HCT116 (cell line): Measurements from ENCODE around the gene VSIG10. TPM values are rescaled to one million over a fixed set of nuclear protein-coding genes. Genes with fewer than 3 reads are reported as not detected.

Experiments
- ATAC-seq: fragments of 200-7000 bp; cut with Tn5 transposase; 2 replicates; pipeline ENCODE4 v1.9.1; 2020; ENCODE audit warnings: mild to moderate bottlenecking, moderate library complexity
- BruUV-seq: library from RNA; stranded (reverse); fragments of 400-500 nt; replicated peaks from 2 replicates; lab custom pipeline; 2021; lab: Mats Ljungman, UMichigan
- CTCF ChIA-PET: fragments of 300-600 bp; sonication (Branson Sonifier 250); formaldehyde crosslinking; loops from one replicate; lab custom pipeline; 2021; ENCODE audit warnings: antibody characterized with exemption; lab: Charles Lee
- POLR2A ChIA-PET: fragments of 300-600, 350-600 bp; sonication (Branson Sonifier 250); formaldehyde crosslinking; loops from one replicate; lab custom pipeline; 2021; ENCODE audit warnings: antibody characterized with exemption; lab: Charles Lee
- RAD21 ChIA-PET, 2 experiments: fragments of 300-600 bp; sonication (Branson Sonifier 250); formaldehyde crosslinking; loops; one replicate each; lab custom pipeline; 2023; ENCODE audit warnings: low total read pairs in 2 of 2; ENCODE audit not compliant: uncharacterized antibody in 2 of 2, unreplicated experiment in 2 of 2, low non-redundant PET in 1 of 2; lab: Charles Lee
- DNase-seq: peaks from one replicate; pipeline ENCODE4 v3.0.0-alpha.2; 2010; ENCODE audit warnings: low read depth, low spot score
- H2AFZ ChIP-seq: fragments of 200-600 bp; shearing (Covaris generic), sonication (generic); 2 replicates; pipeline ENCODE4 v1.6.1; 2017; ENCODE audit warnings: low read depth, mixed run types, mixed read lengths, antibody characterized with exemption, low read length; ENCODE audit not compliant: poor library complexity, severe bottlenecking
- H3K27ac ChIP-seq: 2 replicates; pipeline ENCODE4 v1.5.1; 2012; ENCODE audit warnings: low read depth, low read length
- H3K27me3 ChIP-seq: fragments of 200-600 bp; sonication (generic); 2 replicates; pipeline ENCODE4 v1.6.1; 2016; ENCODE audit warnings: mixed run types, low read length, mixed read lengths; ENCODE audit not compliant: insufficient read depth
- H3K36me3 ChIP-seq, 2 experiments: fragments of 200-500 bp in 1 of 2; fragments of 200-600 bp in 1 of 2; sonication (Bioruptor generic) in 1 of 2; sonication (generic) in 1 of 2; 2 replicates each; pipeline versions ENCODE4 v1.5.1 to v1.6.1; 2014 to 2016; ENCODE audit warnings: low read length in 2 of 2, inconsistent platforms in 1 of 2, mixed read lengths in 1 of 2, mixed run types in 1 of 2; ENCODE audit not compliant: insufficient read depth in 2 of 2, control insufficient read depth in 1 of 2
- H3K4me1 ChIP-seq, 2 experiments: fragments of 200-600 bp in 1 of 2; sonication (generic) in 1 of 2; 2 replicates each; pipeline versions ENCODE4 v1.5.1 to v1.6.1; 2012 to 2017; ENCODE audit warnings: low read length in 2 of 2, inconsistent platforms in 1 of 2, mild to moderate bottlenecking in 1 of 2, mixed read lengths in 1 of 2, mixed run types in 1 of 2, moderate library complexity in 1 of 2; ENCODE audit not compliant: insufficient read depth in 2 of 2, control insufficient read depth in 1 of 2
- H3K4me2 ChIP-seq: fragments of 200-600 bp; sonication (generic); 2 replicates; pipeline ENCODE4 v1.6.1; 2017; ENCODE audit warnings: mixed run types, low read length, mixed read lengths
- H3K4me3 ChIP-seq, 2 experiments: fragments of 200-600 bp in 1 of 2; sonication (generic) in 1 of 2; replicated peaks in 1 of 2; 2 replicates each; pipeline ENCODE4 v1.5.1; 2011 to 2016; ENCODE audit warnings: low read length in 2 of 2, control low read depth in 1 of 2, low read depth in 1 of 2, mild to moderate bottlenecking in 1 of 2, mixed read lengths in 1 of 2, mixed run types in 1 of 2
- H3K79me2 ChIP-seq: fragments of 200-600 bp; sonication (generic); 2 replicates; pipeline ENCODE4 v1.6.1; 2017; ENCODE audit warnings: mild to moderate bottlenecking, mixed run types, low read length, moderate library complexity, mixed read lengths; ENCODE audit not compliant: insufficient read depth
- H3K9ac ChIP-seq: fragments of 200-600 bp; sonication (generic); 2 replicates; pipeline ENCODE4 v1.6.1; 2016; ENCODE audit warnings: low read length, mixed read lengths
- H3K9me2 ChIP-seq: fragments of 200-600 bp; sonication (generic), shearing (Covaris generic); 2 replicates; pipeline ENCODE4 v1.6.1; 2017; ENCODE audit warnings: mixed run types, mild to moderate bottlenecking, moderate library complexity; ENCODE audit not compliant: insufficient read depth
- H3K9me3 ChIP-seq, 2 experiments: fragments of 200-500 bp in 1 of 2; fragments of 200-600 bp in 1 of 2; sonication (Bioruptor generic) in 1 of 2; sonication (generic) in 1 of 2; 2 replicates each; pipeline ENCODE4 v1.6.1; 2014 to 2017; ENCODE audit warnings: low read length in 2 of 2, mixed read lengths in 2 of 2, inconsistent platforms in 1 of 2, low read depth in 1 of 2, mild to moderate bottlenecking in 1 of 2, mixed run types in 1 of 2, moderate library complexity in 1 of 2; ENCODE audit not compliant: control insufficient read depth in 1 of 2, insufficient read depth in 1 of 2
- H4K20me1 ChIP-seq: fragments of 200-600 bp; sonication (generic), shearing (Covaris generic); 2 replicates; pipeline ENCODE4 v1.6.1; 2017; ENCODE audit warnings: mixed run types, mild to moderate bottlenecking, moderate library complexity; ENCODE audit not compliant: insufficient read depth
- CBX3 ChIP-seq: IDR thresholded peaks from 2 replicates; pipeline ENCODE4 v1.6.1; 2012; ENCODE audit warnings: low read depth
- CEBPB ChIP-seq: IDR thresholded peaks from 2 replicates; pipeline ENCODE4 v1.6.1; 2012; ENCODE audit warnings: low read depth
- EZH2phosphoT487 ChIP-seq: fragments of 200-600 bp; IDR thresholded peaks from 2 replicates; pipeline ENCODE4 v1.6.1; 2018; ENCODE audit warnings: antibody characterized with exemption, borderline replicate concordance
- FOSL1 ChIP-seq: IDR thresholded peaks from 2 replicates; pipeline ENCODE4 v1.6.1; 2012; ENCODE audit warnings: low read depth
- JUND ChIP-seq: IDR thresholded peaks from 2 replicates; pipeline ENCODE4 v1.6.1; 2012
- POLR2A ChIP-seq: IDR thresholded peaks from 2 replicates; pipeline ENCODE4 v1.7.0; 2011; ENCODE audit warnings: borderline replicate concordance; ENCODE audit not compliant: insufficient read depth, insufficient read length; ENCODE audit errors: extremely low read depth
- POLR2AphosphoS5 ChIP-seq: IDR thresholded peaks from 2 replicates; pipeline ENCODE4 v1.6.1; 2011; ENCODE audit warnings: mild to moderate bottlenecking, low read depth, low read length, moderate library complexity
- SIN3A ChIP-seq: IDR thresholded peaks from 2 replicates; pipeline ENCODE4 v1.6.1; 2012; ENCODE audit warnings: low read depth
- SP1 ChIP-seq: IDR thresholded peaks from 2 replicates; pipeline ENCODE4 v1.6.1; 2012; ENCODE audit warnings: low read depth
- SRF ChIP-seq: IDR thresholded peaks from 2 replicates; pipeline ENCODE4 v1.6.1; 2012; ENCODE audit warnings: low read depth
- TCF7L2 ChIP-seq: IDR thresholded peaks from 2 replicates; pipeline ENCODE4 v1.7.0; 2011; ENCODE audit warnings: borderline replicate concordance, inconsistent platforms; ENCODE audit not compliant: insufficient read depth, insufficient read length; ENCODE audit errors: extremely low read depth
- YY1 ChIP-seq: IDR thresholded peaks from 2 replicates; pipeline ENCODE4 v1.6.1; 2011; ENCODE audit warnings: low read length, low read depth, moderate library complexity, mild to moderate bottlenecking; ENCODE audit not compliant: insufficient replicate concordance; ENCODE audit errors: extremely low read depth
- ZBTB33 ChIP-seq: IDR thresholded peaks from 2 replicates; pipeline ENCODE4 v1.6.1; 2011; ENCODE audit warnings: mild to moderate bottlenecking, low read length, moderate library complexity; ENCODE audit not compliant: insufficient replicate concordance; ENCODE audit errors: extremely low read depth
- ZFX ChIP-seq: fragments of 450-650 bp; IDR thresholded peaks from 2 replicates; pipeline ENCODE4 v1.6.1; 2017
- intact Hi-C: fragments of 100-400 bp; cut with micrococcal nuclease; formaldehyde crosslinking; loops from 2 replicates; pipeline ENCODE4 v1.10.0; 2022
- total RNA-seq: library from RNA; stranded (reverse); gene quantifications from one replicate; pipeline ENCODE4 v1.2.1, GENCODE V29; 2021; ENCODE audit not compliant: unreplicated experiment
- TF ChIP-seq, protein P1 (sequence below): IDR thresholded peaks from 2 replicates; pipeline ENCODE4 v1.6.1; 2012
- TF ChIP-seq, protein P2 (sequence below): IDR thresholded peaks from 2 replicates; pipeline ENCODE4 v1.6.1; 2012; ENCODE audit warnings: low read depth
- TF ChIP-seq, protein P3 (sequence below), 3 experiments: fragments of 200-600 bp in 1 of 3; sonication (generic) in 1 of 3; IDR thresholded peaks in 2 of 3; conservative IDR thresholded peaks in 1 of 3; 2 replicates each; pipeline ENCODE4 v1.5.1; 2012 to 2017; ENCODE audit warnings: low read depth in 2 of 3, low read length in 2 of 3, antibody characterized with exemption in 1 of 3, borderline replicate concordance in 1 of 3, control low read depth in 1 of 3, mild to moderate bottlenecking in 1 of 3, mixed read lengths in 1 of 3, mixed run types in 1 of 3, moderate library complexity in 1 of 3; ENCODE audit not compliant: insufficient read depth in 1 of 3
- TF ChIP-seq, protein P4 (sequence below): IDR thresholded peaks from 2 replicates; pipeline ENCODE4 v1.6.1; 2012

The VSIG10 gene
- total RNA-seq, 1 experiment from 2014 or later: 42.6 TPM

- intact Hi-C loops: loop anchor here (10.0 kb wide), 1 partner anchor 262 kb away; no protein-coding TSS in a partner anchor
- no peak for DNase-seq
- BruUV-seq: TSS peak; percentile 72
- Histone ChIP-seq H3K4me2 (peak overlapping the region; percentile 94), H3K4me1 (peaks cover 8 to 19% of the 10 kb centered on the region in 2 experiments), H3K27ac (no peak overlapping the region), H3K9me3 (no peaks in the 10 kb centered on the region), H3K4me3 (peak overlapping the region; percentile 91 to 94), H3K9me2 (no peaks in the 10 kb centered on the region), H3K36me3 (peaks cover 23 to 25% of the 10 kb centered on the region in 2 experiments), H4K20me1 (no peaks in the 10 kb centered on the region), H3K79me2 (peaks cover 38% of the 10 kb centered on the region)
- POLR2A ChIA-PET: no interaction called here
- no peak for TF ChIP-seq POLR2A
- TF ChIP-seq SP1: no peak
- no peak for TF ChIP-seq JUND
- TF ChIP-seq YY1: no peak
- TF ChIP-seq CBX3: no peak
- TF ChIP-seq CEBPB: no peak
- no peak for TF ChIP-seq EZH2phosphoT487
- TF ChIP-seq, protein P1, sequence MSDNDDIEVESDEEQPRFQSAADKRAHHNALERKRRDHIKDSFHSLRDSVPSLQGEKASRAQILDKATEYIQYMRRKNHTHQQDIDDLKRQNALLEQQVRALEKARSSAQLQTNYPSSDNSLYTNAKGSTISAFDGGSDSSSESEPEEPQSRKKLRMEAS: no peak
- TF ChIP-seq, protein P2, sequence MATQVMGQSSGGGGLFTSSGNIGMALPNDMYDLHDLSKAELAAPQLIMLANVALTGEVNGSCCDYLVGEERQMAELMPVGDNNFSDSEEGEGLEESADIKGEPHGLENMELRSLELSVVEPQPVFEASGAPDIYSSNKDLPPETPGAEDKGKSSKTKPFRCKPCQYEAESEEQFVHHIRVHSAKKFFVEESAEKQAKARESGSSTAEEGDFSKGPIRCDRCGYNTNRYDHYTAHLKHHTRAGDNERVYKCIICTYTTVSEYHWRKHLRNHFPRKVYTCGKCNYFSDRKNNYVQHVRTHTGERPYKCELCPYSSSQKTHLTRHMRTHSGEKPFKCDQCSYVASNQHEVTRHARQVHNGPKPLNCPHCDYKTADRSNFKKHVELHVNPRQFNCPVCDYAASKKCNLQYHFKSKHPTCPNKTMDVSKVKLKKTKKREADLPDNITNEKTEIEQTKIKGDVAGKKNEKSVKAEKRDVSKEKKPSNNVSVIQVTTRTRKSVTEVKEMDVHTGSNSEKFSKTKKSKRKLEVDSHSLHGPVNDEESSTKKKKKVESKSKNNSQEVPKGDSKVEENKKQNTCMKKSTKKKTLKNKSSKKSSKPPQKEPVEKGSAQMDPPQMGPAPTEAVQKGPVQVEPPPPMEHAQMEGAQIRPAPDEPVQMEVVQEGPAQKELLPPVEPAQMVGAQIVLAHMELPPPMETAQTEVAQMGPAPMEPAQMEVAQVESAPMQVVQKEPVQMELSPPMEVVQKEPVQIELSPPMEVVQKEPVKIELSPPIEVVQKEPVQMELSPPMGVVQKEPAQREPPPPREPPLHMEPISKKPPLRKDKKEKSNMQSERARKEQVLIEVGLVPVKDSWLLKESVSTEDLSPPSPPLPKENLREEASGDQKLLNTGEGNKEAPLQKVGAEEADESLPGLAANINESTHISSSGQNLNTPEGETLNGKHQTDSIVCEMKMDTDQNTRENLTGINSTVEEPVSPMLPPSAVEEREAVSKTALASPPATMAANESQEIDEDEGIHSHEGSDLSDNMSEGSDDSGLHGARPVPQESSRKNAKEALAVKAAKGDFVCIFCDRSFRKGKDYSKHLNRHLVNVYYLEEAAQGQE: no peak
- TF ChIP-seq ZBTB33: no peak
- no peak for TF ChIP-seq POLR2AphosphoS5
- no peak for TF ChIP-seq FOSL1
- TF ChIP-seq, protein P3, sequence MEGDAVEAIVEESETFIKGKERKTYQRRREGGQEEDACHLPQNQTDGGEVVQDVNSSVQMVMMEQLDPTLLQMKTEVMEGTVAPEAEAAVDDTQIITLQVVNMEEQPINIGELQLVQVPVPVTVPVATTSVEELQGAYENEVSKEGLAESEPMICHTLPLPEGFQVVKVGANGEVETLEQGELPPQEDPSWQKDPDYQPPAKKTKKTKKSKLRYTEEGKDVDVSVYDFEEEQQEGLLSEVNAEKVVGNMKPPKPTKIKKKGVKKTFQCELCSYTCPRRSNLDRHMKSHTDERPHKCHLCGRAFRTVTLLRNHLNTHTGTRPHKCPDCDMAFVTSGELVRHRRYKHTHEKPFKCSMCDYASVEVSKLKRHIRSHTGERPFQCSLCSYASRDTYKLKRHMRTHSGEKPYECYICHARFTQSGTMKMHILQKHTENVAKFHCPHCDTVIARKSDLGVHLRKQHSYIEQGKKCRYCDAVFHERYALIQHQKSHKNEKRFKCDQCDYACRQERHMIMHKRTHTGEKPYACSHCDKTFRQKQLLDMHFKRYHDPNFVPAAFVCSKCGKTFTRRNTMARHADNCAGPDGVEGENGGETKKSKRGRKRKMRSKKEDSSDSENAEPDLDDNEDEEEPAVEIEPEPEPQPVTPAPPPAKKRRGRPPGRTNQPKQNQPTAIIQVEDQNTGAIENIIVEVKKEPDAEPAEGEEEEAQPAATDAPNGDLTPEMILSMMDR (IDR thresholded peaks at IDR 0.05 in 2 of 3, conservative IDR thresholded peaks at IDR 0.05 in 1 of 3; ENCODE audit: borderline replicate concordance in 1 of 3, insufficient read depth in 1 of 3, low read depth in 2 of 3, low read length in 2 of 3): no peak
- no peak for TF ChIP-seq ZFX
- TF ChIP-seq SRF: no peak
- TF ChIP-seq, protein P4, sequence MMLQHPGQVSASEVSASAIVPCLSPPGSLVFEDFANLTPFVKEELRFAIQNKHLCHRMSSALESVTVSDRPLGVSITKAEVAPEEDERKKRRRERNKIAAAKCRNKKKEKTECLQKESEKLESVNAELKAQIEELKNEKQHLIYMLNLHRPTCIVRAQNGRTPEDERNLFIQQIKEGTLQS: no peak
- TF ChIP-seq SIN3A: no peak
- no peak for TF ChIP-seq TCF7L2
- TF ChIP-seq, all 23 proteins: peak for 0
- H3K9ac ChIP-seq: peak overlapping the region; percentile 96
- no peak for ATAC-seq
- ChIA-PET CTCF (interaction anchor here (2.3 kb wide), 1 partner anchor 241 kb away, joined by 8 read pairs; no protein-coding TSS in a partner anchor), RAD21 (no interaction called here)
- no peak overlapping the region for H2AFZ ChIP-seq
- no peaks in the 10 kb centered on the region for H3K27me3 ChIP-seq
Observed at GRCh38 chr12:118137148-118137678, 33.4 kb upstream of the VSIG10 start.
